HG02840 (cell line): Measurements from ENCODE around the gene OTULINL.

Experiments
- ATAC-seq: cut with Tn5 transposase; IDR thresholded peaks from one replicate; pipeline ENCODE4 v1.9.1; 2021; ENCODE audit warnings: mild to moderate bottlenecking, moderate library complexity, moderate number of reproducible peaks; ENCODE audit not compliant: unreplicated experiment, low FRiP score

OTULINL gene

DNA sequence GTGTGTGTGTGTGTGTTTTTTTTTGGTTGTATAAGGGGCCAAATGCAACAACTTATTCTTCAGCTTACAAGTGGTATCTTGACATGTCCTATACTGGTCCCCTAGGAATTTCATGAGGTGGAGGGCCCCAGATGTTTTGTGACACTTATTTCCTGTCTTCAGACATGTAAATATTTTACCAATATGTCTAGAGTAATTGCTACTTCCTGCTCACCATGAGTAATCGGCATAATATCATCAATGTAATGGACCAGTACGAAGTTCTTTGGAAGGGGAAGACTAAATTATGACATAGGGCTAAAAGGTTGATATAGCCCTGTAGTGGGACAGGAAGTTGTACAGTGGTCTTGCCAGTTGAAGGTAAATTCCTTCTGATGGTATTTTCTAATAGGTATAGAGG, 79.2 kb downstream of the OTULINL start:
- ATAC-seq, result no peak
